ENCODE measurements around the gene CELF2.

The CELF2 gene

GRCh38 chr10:11326241-11326640 is 308.6 kb downstream of the CELF2 start:
- no peak for TF ChIP-seq CTCF (IDR thresholded peaks at IDR 0.05)

- TF ChIP-seq CTCF (IDR thresholded peaks at IDR 0.05) = no peak
Measured at GRCh38 chr10:11326913-11327616, 309.4 kb downstream of the CELF2 start.

- TF ChIP-seq CTCF (IDR thresholded peaks at IDR 0.05) = no peak
Measured at GRCh38 chr10:11328264-11329061, 310.8 kb downstream of the CELF2 start.

- TF ChIP-seq CTCF (IDR thresholded peaks at IDR 0.05) = no peak
Measured at GRCh38 chr10:11329062-11329673, 311.5 kb downstream of the CELF2 start.

- TF ChIP-seq CTCF (IDR thresholded peaks at IDR 0.05) = no peak
Measured at GRCh38 chr10:11330383-11331045, 312.8 kb downstream of the CELF2 start.

GRCh38 chr10:11331046-11331577 is 313.4 kb downstream of the CELF2 start:
- TF ChIP-seq CTCF (IDR thresholded peaks at IDR 0.05) = no peak

- no peak for TF ChIP-seq CTCF (IDR thresholded peaks at IDR 0.05)
Measured at GRCh38 chr10:11331726-11332125, 314.1 kb downstream of the CELF2 start.

Measured in LNCAP (cell line).